HUDEP-2 (cell line): ENCODE measurements around the gene NPAS3.

ENCODE experiments used
- DNase-seq, 76 experiments: peaks; one replicate each; lab custom pipeline; 2025; ENCODE audit not compliant: unreplicated experiment in 76 of 76; lab: John Stamatoyannopoulos, UW

NPAS3 gene

DNA sequence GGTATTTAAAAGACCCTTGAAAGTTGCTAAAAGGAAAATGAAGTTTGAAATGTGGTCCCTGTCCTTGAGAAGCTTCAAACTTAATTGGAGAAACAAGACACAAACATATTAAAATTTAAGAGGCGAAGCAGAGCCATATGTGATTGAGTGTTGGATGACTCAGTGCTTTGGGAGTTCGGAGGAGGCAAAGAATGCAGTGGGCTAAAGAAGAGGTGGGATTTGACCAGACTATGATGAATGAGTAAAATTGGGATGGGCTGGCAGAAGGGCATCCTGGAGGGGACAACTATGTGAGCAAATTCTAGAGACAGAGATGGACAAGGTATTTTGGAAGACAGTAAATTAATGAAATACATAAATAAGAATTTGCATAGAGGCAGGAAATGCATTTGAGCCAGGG is 653.6 kb downstream of the NPAS3 start:
- DNase-seq = no peak

DNA sequence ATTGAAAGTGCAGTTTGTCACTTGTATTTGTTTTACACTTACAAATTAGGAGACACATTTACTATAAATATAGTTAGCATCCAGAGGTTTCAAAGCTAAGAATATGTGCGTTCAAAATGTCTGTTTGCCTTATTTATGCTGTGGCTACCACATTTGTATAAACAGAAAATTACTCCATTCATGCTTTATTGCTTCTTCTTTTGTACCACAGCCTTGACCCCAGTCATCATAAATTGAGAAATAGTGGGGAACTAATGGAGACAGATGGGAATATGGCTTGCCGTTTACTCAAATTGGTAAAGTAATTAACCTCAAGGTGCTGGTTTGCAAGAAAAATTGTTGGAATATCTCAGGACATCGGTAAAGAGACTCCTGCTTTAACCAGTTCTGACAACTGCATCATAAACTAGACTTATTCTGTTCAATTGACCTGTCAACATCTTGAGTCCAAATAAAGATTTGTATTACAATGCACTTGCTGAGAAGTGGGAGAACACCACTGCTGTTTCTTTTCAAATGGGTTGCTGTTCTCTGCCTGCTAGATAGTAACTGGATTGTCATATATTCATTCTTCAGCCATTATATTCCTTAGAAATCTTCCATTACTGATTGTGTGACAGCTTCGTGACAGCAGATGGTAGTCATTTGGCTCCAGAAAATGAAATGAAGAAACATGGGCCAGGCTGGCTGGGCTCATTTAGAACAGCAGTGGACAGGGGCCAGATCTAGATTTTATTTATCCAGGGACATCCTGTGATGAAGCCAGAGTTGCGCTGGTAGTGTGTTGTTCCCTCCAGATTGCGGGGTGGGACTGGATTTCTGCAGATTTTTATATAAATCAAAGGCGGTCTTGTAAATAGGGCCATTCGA is 657.8 kb downstream of the NPAS3 start:
- DNase-seq = no peak

DNA sequence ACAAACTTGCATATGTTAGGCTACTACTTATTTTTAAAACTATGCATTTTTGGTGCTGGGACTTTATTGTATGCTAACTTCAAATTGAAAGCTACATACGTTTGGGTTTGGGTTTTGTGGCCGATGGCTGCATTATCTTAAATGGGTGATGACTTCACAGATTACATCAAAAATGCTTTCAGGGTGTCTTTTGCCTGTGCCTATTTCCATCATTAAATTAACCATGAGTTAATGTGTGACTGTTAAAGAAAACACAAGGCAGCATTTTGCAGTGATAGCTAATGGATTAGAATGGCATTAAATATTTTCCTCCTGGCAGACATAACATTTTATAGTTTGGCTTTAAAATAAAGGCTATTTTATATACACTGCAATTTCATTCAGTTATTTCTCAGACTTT is 659.9 kb downstream of the NPAS3 start:
- no peak for DNase-seq

DNA sequence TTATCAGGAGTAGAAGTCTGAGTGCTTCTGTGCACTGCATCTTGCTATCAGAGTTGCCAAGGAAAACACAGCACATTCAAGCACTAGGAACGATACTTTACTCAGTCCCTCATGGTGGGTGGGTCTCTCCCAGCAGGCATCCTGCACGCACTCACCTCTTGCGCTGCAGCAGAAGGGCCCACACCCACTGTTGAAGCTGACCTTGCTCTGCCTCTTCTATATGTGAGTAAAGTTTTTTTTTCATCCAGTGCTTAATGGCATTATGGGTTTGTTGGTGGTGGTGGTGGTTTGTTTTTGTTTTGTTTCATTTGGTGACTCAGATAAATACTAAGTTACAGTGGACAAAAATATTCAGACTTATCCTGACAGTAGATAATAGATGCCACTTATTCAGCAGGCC is 663.7 kb downstream of the NPAS3 start:
- no peak for DNase-seq

DNA sequence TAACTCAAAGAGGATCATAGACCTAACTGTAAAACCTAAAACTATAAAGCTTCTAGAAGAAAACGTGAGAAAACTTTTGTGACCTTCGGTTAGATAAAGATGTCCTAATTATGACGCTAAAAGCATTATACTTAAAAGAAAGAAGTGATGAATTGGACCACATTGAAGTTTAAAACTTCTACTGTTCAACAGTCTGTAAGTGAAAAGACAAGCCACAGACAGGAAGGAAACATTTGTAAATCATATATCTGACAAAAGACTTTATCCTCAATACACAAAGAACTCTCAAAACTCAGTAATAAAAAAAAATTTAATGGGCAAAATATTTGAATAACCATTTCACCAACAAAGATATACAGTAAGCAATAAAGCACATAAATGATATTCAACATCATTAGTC is 667.9 kb downstream of the NPAS3 start:
- no peak for DNase-seq

DNA sequence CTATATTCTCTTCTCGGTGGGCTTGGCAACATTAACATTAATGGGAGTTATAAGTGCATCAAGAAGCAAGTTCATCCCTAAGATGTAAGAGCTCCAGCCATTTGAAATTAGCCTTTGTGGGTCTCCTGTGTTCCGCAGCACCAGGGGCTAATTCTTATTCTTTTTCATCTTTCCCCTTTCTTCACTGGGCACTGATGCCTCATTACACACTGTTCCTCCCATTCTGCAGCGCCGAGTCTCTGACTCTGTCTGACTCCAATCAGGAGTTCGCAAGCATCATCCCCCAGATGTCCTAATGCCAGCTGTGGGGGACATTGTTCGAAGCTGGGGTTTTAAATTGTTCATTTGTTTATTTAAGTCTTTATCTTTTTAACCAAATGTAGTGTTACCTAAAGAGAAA is 670.9 kb downstream of the NPAS3 start:
- DNase-seq = no peak

DNA sequence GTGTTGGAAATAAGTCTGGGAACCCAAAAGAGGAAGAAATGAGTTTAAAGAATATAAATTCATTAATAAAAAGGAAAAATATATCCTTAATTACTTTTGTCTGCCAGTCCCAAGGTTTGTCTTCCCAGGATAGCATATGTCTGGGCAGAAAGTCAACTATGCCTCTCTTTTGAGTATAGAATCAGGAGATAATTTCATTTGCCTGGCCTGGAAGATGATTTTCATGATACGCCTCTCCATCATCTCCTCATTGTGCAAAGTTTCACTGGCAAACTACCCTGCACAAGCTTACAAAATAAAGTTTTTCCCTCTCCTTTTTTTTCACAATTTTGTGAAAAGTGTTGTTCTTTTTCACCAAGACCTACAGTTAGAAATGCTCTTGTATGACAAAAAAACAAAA is 671.4 kb downstream of the NPAS3 start:
- DNase-seq = no peak

DNA sequence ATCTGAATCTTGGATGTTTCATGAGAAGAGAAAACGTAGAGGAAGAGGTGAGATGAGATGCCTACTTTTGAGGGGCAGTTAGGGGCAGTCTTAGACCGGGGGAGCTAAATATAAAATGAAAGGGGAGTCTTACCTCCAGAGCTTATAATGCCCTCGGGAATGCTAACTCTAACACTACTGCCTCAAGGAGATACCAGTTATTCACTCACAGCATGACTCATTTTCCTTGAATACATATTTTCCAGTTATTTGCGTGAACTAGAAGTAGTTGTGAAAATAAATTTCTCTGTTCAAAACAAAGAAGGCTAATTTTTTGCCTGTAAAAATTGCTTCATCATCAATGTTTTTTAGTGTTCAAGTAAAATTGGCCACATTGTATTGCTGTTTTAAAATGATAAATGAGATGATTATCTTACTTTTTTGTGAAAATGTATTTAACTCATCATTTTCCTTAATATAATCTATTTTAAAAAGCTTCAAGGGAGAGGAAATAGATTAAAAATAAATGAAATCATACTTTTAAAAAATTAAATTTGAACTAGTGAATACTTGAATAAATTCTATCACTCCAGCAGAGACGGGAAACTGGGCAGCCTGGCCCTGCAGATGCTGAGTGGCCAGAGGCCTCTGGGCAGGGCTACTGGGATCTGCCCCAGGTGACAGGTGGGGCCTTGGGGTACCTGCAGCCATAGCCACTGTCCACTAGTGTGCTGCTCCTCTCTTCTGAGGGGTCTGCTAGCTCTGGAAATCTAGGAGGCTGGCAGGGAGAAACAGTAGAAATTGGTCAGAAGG is 672.9 kb downstream of the NPAS3 start:
- DNase-seq = no peak

DNA sequence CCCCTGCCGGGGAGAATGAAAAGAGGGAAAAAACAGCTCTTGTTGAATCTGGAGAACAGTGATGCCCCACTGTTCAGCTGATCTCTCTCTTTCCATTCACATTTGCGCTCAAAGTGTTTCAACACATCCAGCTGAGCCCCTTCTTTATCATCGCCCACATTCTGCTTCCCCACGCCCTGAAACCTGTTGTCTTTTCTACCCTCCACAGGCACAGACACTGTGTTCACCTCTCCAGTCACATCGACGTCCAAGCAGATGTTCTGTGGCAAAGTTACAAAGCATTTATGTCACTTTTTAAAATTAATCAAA is 673.5 kb downstream of the NPAS3 start:
- DNase-seq = no peak

DNA sequence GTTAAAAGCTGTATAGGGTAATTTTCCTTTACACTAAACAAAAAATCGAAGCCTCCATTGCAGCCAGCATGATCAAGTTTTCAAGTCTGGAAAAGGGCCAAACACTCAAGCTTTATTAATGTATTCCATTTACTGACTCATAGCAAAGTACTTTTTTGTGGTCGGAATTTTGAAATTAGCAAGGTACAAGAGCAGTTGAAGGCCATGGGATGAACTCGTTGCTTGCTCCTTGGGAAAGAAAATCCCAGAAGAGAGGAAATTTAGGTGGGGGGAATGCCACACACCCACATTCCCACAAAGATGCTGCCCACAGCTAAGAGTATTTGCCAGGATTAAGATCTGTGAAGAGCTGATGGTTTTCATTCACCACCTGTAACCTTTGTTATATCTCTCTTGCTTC is 678.5 kb downstream of the NPAS3 start:
- DNase-seq = no peak

DNA sequence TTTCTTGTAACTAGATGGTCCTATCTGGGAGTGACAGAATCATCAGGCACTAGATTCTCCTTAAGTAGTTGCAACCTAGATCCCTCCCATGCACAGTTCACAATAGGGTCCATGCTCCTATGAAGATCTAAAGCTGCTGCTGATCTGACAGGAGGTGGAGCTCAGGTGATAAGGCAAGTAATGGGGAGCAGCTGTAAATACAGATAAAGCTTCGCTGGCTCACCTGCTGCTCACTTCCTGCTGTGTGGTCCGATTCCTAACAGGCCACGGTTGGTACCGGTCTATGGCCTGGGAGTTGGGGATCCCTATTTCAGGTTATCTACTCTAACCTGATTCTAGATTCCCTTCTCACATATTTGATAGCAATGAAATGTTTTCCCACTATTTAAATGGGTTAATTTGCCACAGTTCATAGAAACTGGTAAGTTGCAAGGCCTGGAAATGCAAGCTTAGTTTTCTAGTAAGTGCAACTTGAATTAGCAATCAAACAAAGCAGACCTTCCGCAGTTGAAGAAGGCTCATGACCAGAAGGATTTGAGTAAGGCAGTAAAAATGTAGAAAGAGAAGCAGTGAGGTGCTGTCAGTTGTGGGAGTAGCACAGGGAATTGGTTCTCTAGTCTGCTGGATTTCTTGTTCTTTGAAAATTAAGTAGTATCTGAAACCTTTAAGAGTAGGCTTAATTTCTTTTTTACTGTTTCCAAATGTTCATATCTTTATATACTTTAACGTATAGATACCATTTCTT is 679.9 kb downstream of the NPAS3 start:
- DNase-seq = no peak

DNA sequence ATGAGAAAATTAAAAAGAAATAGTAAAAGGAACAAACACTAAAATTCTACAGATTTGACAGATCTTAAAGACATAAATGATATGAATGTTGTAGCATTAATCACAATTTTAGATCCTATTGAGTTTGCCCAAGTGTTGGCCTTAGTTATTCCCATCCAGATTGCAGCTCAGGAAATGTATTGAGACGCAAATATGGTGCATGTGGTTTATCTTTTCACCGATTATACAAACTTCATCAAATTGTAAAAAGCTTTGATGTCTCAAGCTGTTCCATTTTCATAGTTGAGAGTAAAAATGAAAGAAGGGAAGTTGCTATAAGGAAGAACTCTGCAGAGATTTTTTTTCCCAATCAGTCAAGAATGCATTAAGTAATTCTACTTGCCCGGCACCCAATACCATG is 683.8 kb downstream of the NPAS3 start:
- DNase-seq = no peak

DNA sequence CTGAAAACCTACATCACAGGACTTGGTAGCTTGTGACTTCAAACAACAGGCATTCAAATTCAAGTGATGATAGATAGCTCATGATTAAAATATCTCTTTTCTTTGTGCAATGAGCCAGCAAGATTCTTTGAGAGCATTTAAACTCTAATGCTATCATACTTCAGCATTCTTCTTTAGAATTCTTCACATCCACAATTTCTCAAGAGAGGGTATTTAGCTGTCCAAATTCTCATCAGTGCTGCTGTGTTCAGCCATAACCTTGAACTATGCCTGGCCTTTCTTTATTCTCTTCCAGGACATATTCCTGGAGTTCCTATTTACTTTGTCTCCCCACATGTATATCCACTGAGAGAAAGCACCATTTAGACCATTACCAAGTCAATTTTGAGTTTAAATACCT is 691.1 kb downstream of the NPAS3 start:
- DNase-seq = no peak

DNA sequence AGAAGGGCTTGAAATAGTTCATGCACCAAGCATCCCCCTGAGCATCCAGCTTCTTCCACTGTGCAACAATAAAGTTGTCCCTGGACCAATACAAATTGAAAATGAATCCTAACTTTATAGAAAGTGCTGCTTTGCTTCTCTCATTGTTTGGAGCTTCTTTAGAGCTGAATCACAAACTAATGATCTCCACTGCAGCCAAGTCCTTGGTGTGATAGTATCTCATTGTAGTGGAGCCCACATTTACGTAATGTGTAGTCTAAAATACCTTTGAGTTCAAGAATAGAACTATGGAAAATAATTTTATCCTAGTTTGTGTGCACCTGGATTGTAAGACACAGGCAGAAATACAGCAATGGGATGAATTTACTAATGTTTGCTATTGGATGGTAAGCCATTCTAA is 692.3 kb downstream of the NPAS3 start:
- DNase-seq = no peak

DNA sequence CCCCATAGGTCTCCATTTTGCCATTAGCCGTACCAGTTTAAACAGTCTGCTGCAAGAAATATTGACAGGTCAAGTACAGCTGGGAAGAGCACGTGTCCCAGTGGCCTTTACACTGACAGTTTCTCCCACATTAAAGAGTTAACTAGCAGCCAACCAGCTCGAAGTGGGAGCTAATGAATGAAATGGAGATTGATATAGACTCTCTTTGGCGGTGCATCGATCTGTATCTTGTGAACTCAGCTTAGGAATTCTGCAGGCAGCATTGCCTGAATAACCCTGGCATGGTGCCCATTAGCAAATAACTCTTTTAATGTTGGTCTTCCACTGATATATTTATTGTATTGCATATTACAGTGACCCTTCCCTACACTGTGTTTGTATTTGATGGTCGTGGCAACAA is 692.8 kb downstream of the NPAS3 start:
- no peak for DNase-seq

DNA sequence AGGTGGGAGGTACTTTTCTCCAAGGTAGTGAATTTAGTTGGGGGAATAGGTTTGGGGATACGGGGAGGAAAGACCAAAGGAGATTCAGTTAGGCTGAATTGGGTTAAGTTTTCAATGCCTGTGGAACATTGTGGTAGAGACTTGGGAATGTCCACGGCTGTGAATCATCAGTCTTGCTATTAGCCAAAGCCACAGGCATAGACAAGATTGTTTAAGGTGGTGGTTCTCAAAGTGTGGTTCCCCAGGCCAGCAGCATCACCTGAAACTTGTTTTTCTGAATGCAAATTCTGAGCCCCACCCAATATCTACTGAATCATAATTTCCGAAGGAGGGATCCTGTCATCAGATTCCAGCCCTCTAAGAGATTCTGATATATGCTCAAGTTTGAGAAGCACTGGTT is 696.0 kb downstream of the NPAS3 start:
- no peak for DNase-seq

DNA sequence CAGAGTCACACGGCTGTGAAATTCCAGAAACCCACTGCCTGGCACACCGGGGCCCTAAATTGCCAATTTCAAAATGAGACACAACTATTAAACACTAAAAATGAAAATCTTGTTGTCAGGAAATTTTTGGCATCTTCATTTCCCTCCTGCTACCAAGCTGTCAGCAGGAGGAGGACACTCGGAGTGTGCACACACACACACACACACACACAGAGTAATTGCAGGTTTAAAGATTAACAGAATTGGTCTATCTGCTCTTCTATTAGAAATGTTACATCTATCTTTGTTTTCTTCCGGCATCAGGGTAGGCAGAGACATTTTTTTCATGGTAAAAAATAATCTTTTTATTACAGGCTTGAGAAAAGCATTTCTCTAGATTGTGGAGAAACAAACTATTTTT is 698.0 kb downstream of the NPAS3 start:
- no peak for DNase-seq

DNA sequence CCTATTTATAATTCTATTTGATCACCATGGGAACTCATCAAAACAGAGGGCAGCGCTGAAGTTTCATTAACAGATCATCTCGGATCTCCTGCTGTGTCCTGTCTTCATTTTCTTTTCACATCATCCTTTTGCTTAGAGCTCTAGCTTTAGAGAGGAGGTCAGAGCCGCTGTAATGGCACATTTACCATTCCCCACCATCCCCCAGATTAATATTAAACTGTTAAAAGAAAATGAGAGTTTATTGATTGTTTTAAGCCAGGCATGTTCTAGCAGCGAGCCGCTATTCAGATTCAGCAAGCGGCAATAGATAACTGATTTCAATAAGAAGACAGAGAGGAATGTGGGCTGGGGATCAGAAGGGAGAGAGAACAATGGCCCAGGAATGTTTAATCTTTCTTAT is 703.4 kb downstream of the NPAS3 start:
- DNase-seq = no peak

DNA sequence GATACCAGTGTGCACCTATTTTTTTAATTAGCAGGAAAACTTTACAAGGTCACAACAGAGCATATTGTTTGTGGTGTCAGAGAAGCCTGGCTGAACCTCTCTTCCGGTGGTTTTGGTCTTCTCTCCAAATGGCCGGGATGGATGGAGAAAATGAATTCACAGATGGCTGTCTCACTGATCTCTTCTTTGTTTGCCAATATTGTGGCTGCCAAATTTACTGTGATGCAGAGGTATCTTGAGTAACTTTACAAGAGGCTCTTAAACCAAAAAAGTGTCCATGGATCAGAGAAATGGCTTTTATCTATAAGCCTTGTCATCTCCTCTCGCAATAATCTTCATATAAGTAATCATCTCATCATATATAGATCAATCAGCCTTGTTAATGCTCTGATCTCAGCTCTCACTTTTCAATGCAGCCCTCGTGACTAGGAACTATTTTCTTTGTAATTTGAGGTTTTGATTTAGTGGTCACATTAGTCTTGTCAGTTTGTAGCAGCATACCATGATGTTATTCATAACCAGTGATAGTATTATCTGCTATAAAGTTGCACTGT is 704.1 kb downstream of the NPAS3 start:
- DNase-seq = no peak

DNA sequence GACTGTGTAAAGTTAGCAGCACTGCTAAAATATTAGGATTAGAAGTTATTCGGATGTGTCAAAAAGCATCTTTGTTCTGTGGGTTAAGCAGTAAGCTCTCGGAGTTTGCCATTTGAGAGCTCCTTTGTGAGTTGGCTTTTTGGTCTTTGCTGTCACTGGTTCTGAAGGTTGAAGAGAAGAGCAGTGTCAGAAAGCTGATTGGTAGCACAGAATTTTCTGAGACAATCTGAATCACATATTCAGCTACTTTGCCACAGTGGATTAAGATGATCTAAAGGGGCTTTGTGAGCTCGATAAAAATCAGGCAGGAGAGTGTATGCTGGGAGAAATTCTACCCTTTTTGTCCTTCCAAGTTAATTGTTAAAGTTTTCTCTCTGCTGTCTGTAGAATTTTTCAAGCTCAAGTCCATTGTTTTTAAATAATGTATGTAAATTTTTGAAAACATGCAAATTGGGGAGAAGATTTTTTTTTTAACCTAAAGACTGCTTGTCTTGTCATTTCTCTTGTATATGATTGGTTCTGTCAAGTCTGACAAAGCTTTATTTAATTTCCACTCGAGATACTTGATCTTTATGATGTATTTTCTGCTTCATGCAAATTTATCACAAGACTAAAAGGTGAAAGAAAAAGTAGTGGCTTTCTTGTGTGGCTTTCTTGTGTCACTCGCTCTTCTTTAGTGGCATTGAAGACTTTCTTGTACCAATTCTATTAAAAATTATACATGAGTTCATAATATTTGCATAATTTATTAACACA is 704.9 kb downstream of the NPAS3 start:
- no peak for DNase-seq
